HepG2 (cell line): ENCODE results near the gene NABP2. TPM values are rescaled to one million over a fixed set of nuclear protein-coding genes. Genes with fewer than 3 reads are reported as not detected.
A peak's percentile ranks its signal among the peaks of the same experiment; 100 is the strongest.

ENCODE experiments used
- ATAC-seq: fragments of 200-7000 bp; cut with Tn5 transposase; 3 replicates; pipeline ENCODE4 v1.9.1; 2020; ENCODE audit warnings: mild to moderate bottlenecking, moderate library complexity
- BruUV-seq: library from RNA; stranded (reverse); fragments of 400-500 nt; replicated peaks from 2 replicates; lab custom pipeline; 2021; lab: Mats Ljungman, UMichigan
- CTCF ChIA-PET: fragments of 300-600 bp; formaldehyde crosslinking; extraction: SDS; loops from one replicate; lab custom pipeline; 2021; ENCODE audit warnings: low total read pairs, inconsistent platforms, low intra/inter-chr PET ratio; lab: Yijun Ruan, JAX
- POLR2A ChIA-PET: fragments of 350-600 bp; sonication (Branson Sonifier 250); formaldehyde crosslinking; loops from one replicate; lab custom pipeline; 2020; ENCODE audit warnings: antibody characterized with exemption, inconsistent platforms; lab: Yijun Ruan, JAX
- DNase-seq: peaks from one replicate; pipeline ENCODE4 v3.0.0-alpha.2; 2015; ENCODE audit warnings: low spot score
- FAIRE-seq: peaks from 3 replicates; lab custom pipeline; 2011; peaks lifted over from hg19 to GRCh38; lab: Jason Lieb, UNC
- H2AFZ ChIP-seq: one replicate; pipeline ENCODE4 v1.6.1; 2011; ENCODE audit warnings: low read length, inconsistent platforms
- H3K27ac ChIP-seq: fragments of 300-600 bp; 3 replicates; pipeline ENCODE4 v1.8.0; 2011; ENCODE audit warnings: mixed run types, mild to moderate bottlenecking, mixed read lengths, low read length, inconsistent platforms; ENCODE audit not compliant: insufficient read depth; ENCODE audit errors: extremely low read length
- H3K27me3 ChIP-seq, 2 experiments: fragments of 200-600 bp in 1 of 2; 2 replicates in 1 of 2; 3 replicates in 1 of 2; pipeline versions ENCODE4 v1.6.0 to v1.8.0; 2011; ENCODE audit warnings: low read length in 2 of 2, mild to moderate bottlenecking in 2 of 2, moderate library complexity in 2 of 2, inconsistent platforms in 1 of 2; ENCODE audit not compliant: insufficient read depth in 2 of 2, control insufficient read depth in 1 of 2
- H3K36me3 ChIP-seq, 2 experiments: fragments of 200-600 bp in 1 of 2; replicated peaks in 1 of 2; 2 replicates in 1 of 2; 3 replicates in 1 of 2; pipeline versions ENCODE4 v1.5.1 to v1.8.0; 2011; ENCODE audit warnings: low read length in 2 of 2, inconsistent platforms in 1 of 2; ENCODE audit not compliant: insufficient read depth in 2 of 2, control insufficient read depth in 1 of 2
- H3K4me1 ChIP-seq: 2 replicates; pipeline ENCODE4 v1.5.1; 2012; ENCODE audit warnings: low read length, inconsistent platforms; ENCODE audit not compliant: insufficient read depth
- H3K4me2 ChIP-seq: 2 replicates; pipeline ENCODE4 v1.6.0; 2011; ENCODE audit warnings: low read depth, low read length, inconsistent platforms
- H3K4me3 ChIP-seq, 3 experiments: fragments of 200-600 bp in 1 of 3; sonication (generic), shearing (Covaris generic) in 1 of 3; replicated peaks in 1 of 3; 2 replicates each; pipeline ENCODE4 v1.5.1; 2011 to 2016; ENCODE audit warnings: low read length in 3 of 3, inconsistent platforms in 2 of 3, low read depth in 2 of 3, mild to moderate bottlenecking in 2 of 3, control low read depth in 1 of 3, mixed read lengths in 1 of 3; ENCODE audit not compliant: insufficient read depth in 1 of 3
- H3K79me2 ChIP-seq: one replicate; pipeline ENCODE4 v1.6.1; 2011; ENCODE audit warnings: low read length, inconsistent platforms; ENCODE audit not compliant: insufficient read depth
- H3K9ac ChIP-seq: 2 replicates; pipeline ENCODE4 v1.6.0; 2011; ENCODE audit warnings: mild to moderate bottlenecking, low read depth, low read length, inconsistent platforms; ENCODE audit not compliant: insufficient read depth
- H3K9me3 ChIP-seq: 2 replicates; pipeline ENCODE4 v1.5.1; 2012; ENCODE audit warnings: mild to moderate bottlenecking, low read length
- H4K20me1 ChIP-seq: 2 replicates; pipeline ENCODE4 v1.6.0; 2011; ENCODE audit warnings: inconsistent platforms, mild to moderate bottlenecking, low read length, moderate library complexity; ENCODE audit not compliant: insufficient read depth
- BCL6 ChIP-seq: IDR thresholded peaks from 2 replicates; pipeline ENCODE4 v1.6.1; 2016; ENCODE audit warnings: missing genetic modification reagents, missing compliant biosample characterization
- CEBPB ChIP-seq: IDR thresholded peaks from 2 replicates; pipeline ENCODE4 v1.6.1; 2011; ENCODE audit warnings: low read depth, low read length, improper control_type of control experiment, borderline replicate concordance
- CEBPG ChIP-seq: IDR thresholded peaks from 2 replicates; pipeline ENCODE4 v1.6.1; 2016
- CREB1 ChIP-seq, 2 experiments: fragments of 450-650 bp in 1 of 2; IDR thresholded peaks; 2 replicates each; pipeline ENCODE4 v1.6.1; 2016 to 2017; ENCODE audit warnings: control low read depth in 1 of 2, mild to moderate bottlenecking in 1 of 2, missing compliant biosample characterization in 1 of 2, missing genetic modification characterization in 1 of 2
- MAZ ChIP-seq, 2 experiments: sonication (generic) in 1 of 2; formaldehyde crosslinking in 1 of 2; IDR thresholded peaks; 2 replicates each; pipeline versions ENCODE4 v1.5.0 to v1.6.1; 2012 to 2020; ENCODE audit warnings: low read depth in 2 of 2, mild to moderate bottlenecking in 2 of 2, borderline replicate concordance in 1 of 2, improper control_type of control experiment in 1 of 2, low read length in 1 of 2, missing genetic modification reagents in 1 of 2, moderate library complexity in 1 of 2
- REPIN1 ChIP-seq: sonication (generic); formaldehyde crosslinking; IDR thresholded peaks from 2 replicates; pipeline ENCODE4 v1.8.0; 2022; ENCODE audit warnings: missing genetic modification reagents, low read depth, mild to moderate bottlenecking, borderline replicate concordance
- SNAPC2 ChIP-seq: sonication (generic); formaldehyde crosslinking; IDR thresholded peaks from 2 replicates; pipeline ENCODE4 v1.8.1; 2022; ENCODE audit warnings: mild to moderate bottlenecking, missing genetic modification reagents
- ZNF207 ChIP-seq: fragments of 450-650 bp; IDR thresholded peaks from 2 replicates; pipeline ENCODE4 v1.6.1; 2016; ENCODE audit warnings: antibody characterized with exemption, borderline replicate concordance
- ZNF605 ChIP-seq: sonication (generic); formaldehyde crosslinking; IDR thresholded peaks from 2 replicates; pipeline ENCODE4 v1.8.0; 2022; ENCODE audit warnings: mild to moderate bottlenecking, missing genetic modification reagents
- ZNF616 ChIP-seq: sonication (generic); formaldehyde crosslinking; IDR thresholded peaks from 2 replicates; pipeline ENCODE4 v1.5.0; 2020; ENCODE audit warnings: low read depth, mild to moderate bottlenecking, missing genetic modification reagents
- WGBS: methylation state at CpG from one replicate; pipeline ENCODE4 v1.1.6; 2017; ENCODE audit warnings: low lambda C conversion rate; 5-methylcytosine and 5-hydroxymethylcytosine counted together
- in situ Hi-C: cut with HindIII; loops from 2 replicates; pipeline ENCODE4 v1.10.0; 2017; ENCODE audit warnings: low pct_unique_long_range_greater_than_20kb; ENCODE audit not compliant: extremely low pct_ligation_motif_present
- intact Hi-C: fragments of 100-400 bp; cut with micrococcal nuclease; formaldehyde crosslinking; loops from one replicate; pipeline ENCODE4 v1.10.0; 2022; ENCODE audit not compliant: unreplicated experiment
- polyA plus RNA-seq, 8 experiments: library from polyadenylated mRNA; depleted of rRNA in 3 of 8; stranded (reverse) in 7 of 8; unstranded in 1 of 8; fragments of >200 nt; fragmentation: Illumina TruSeq in 4 of 8; extraction: Trizol in 4 of 8; gene quantifications; 2 replicates each; pipeline versions ENCODE4 v1.2.1 to v1.2.3, GENCODE V29; 2011 to 2016; ENCODE audit warnings: low read depth in 4 of 8, missing spikeins in 1 of 8, mixed read lengths in 1 of 8; ENCODE audit not compliant: insufficient read depth in 1 of 8
- total RNA-seq, 5 experiments: library from RNA; depleted of rRNA; stranded (reverse); fragments of >200 nt; fragmentation: Illumina TruSeq; extraction: Trizol; gene quantifications; 2 replicates each; pipeline ENCODE4 v1.2.3, GENCODE V29; 2016; ENCODE audit warnings: low read depth in 1 of 5
- TF ChIP-seq, protein P1 (sequence below): sonication (generic); formaldehyde crosslinking; IDR thresholded peaks from 2 replicates; pipeline ENCODE4 v1.4.0; 2020; ENCODE audit warnings: missing genetic modification reagents
- TF ChIP-seq, protein P2 (sequence below): sonication (generic); formaldehyde crosslinking; IDR thresholded peaks from 2 replicates; pipeline ENCODE4 v1.4.0; 2020; ENCODE audit warnings: low read depth, mild to moderate bottlenecking, missing genetic modification reagents
- TF ChIP-seq, protein P3 (sequence below): sonication (generic); formaldehyde crosslinking; IDR thresholded peaks from 2 replicates; pipeline ENCODE4 v1.5.1; 2020; ENCODE audit warnings: mild to moderate bottlenecking, moderate library complexity, missing genetic modification reagents
- TF ChIP-seq, protein P4 (sequence below), 2 experiments: fragments of 450-650 bp in 1 of 2; sonication (generic) in 1 of 2; formaldehyde crosslinking; IDR thresholded peaks; 2 replicates each; pipeline versions ENCODE4 v1.5.0 to v1.8.0; 2020 to 2022; ENCODE audit warnings: mild to moderate bottlenecking in 1 of 2, missing genetic modification reagents in 1 of 2

The NABP2 gene
- total and polyA plus RNA-seq, 2 of the 13 experiments (the other 11 are each of a cell fraction or from before 2014, with no cell fraction given): 33.2 to 35.5 TPM

DNA sequence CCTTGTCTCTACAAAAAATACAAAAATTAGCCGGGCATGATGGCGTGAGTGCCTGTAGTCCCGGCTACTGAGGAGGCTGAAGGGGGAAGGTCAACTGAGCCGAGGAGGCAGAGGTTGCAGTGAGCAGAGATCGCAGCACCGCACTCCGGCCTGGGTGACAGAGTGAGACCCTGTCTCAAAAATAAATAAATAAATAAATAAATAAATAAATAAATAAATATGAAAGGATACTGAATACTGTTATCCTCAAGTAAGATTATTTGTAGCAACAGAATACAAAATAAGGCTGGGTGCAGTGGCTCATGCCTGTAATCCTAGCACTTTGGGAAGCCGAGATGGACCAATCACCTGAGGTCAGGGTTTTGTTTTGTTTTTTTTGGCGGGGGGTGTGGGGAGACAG, 4.3 kb upstream of the NABP2 start (continued):
- TF ChIP-seq, protein P1, sequence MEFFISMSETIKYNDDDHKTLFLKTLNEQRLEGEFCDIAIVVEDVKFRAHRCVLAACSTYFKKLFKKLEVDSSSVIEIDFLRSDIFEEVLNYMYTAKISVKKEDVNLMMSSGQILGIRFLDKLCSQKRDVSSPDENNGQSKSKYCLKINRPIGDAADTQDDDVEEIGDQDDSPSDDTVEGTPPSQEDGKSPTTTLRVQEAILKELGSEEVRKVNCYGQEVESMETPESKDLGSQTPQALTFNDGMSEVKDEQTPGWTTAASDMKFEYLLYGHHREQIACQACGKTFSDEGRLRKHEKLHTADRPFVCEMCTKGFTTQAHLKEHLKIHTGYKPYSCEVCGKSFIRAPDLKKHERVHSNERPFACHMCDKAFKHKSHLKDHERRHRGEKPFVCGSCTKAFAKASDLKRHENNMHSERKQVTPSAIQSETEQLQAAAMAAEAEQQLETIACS (CRISPR knock-in tag): no peak
- no peak for TF ChIP-seq ZNF616 (CRISPR knock-in tag)

DNA sequence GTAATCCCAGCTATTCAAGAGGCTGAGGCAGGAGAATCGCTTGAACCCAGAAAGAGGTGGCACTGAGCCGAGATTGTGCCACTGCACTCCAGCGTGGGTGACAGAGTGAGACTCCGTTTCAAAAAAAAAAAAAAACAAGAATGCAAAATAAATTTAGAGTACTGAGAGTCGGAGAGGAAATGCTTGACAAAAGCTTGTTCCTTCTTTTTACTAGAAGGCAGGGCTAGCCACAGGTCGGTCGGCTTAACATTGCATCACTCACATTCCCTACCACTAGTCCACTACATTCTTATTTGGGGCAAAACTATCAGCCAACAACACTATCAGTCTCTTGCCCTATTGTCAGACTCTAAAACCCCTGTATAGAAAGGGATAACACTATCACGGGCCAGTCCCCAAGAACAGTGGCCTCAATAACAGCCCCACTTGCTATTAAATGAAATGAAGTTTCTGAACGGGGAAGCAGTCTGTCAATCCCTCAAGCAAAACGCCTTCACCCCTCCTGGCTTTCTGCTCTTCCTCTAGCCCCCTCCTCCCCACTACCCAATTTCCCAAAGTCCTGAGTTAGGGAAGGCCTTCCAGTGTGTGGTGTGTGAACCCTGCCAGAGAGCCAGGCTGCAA, 3.4 kb upstream of the NABP2 start:
- ChIA-PET POLR2A (interaction anchor here (1.2 to 3.8 kb wide), 21 partner anchors 11 to 415 kb away, joined by 3 to 96 read pairs (median 10); partner anchors contain the start of genes ANKRD52, CNPY2, COQ10A and CS), CTCF (no interaction called here)
- peak overlapping the region; percentile 95 for H3K4me2 ChIP-seq
- peak overlapping the region; percentile 90 for H3K9ac ChIP-seq
- peaks cover 12% of the 10 kb centered on the region for H3K79me2 ChIP-seq
- H3K9me3 ChIP-seq: no peaks in the 10 kb centered on the region
- BruUV-seq: no TSS peak
- ATAC-seq (no peak), DNase-seq (no peak), FAIRE-seq (no peak)
- peak overlapping the region; percentile 89 for H3K27ac ChIP-seq
- whole genome bisulfite sequencing: 18% methylated on average over 10 of the region's 10 CpGs
- H4K20me1 ChIP-seq: no peaks in the 10 kb centered on the region
- peak overlapping the region; percentile 91 to 94 (median 91) for H3K4me3 ChIP-seq
- in situ Hi-C loops: loop anchor here (5.0 kb wide), 1 partner anchor 37 kb away; the partner anchor contains the start of gene ANKRD52
- H3K36me3 ChIP-seq: peaks cover 0 to 5% of the 10 kb centered on the region in 2 experiments; a peak in 2 of 5 replicates
- H3K4me1 ChIP-seq: peaks cover 36% of the 10 kb centered on the region
- no peaks in the 10 kb centered on the region; a peak in 1 of 5 replicates for H3K27me3 ChIP-seq
- intact Hi-C loops: loop anchor here (2.0 to 5.0 kb wide), 2 partner anchors 14 to 37 kb away; partner anchors contain the start of gene ANKRD52
- no peak overlapping the region for H2AFZ ChIP-seq
- TF ChIP-seq SNAPC2: 0 out of 2 replicates have a peak, but pooled peaks have one; percentile 4
- TF ChIP-seq, protein P2, sequence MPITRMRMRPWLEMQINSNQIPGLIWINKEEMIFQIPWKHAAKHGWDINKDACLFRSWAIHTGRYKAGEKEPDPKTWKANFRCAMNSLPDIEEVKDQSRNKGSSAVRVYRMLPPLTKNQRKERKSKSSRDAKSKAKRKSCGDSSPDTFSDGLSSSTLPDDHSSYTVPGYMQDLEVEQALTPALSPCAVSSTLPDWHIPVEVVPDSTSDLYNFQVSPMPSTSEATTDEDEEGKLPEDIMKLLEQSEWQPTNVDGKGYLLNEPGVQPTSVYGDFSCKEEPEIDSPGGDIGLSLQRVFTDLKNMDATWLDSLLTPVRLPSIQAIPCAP (CRISPR knock-in tag): no peak
- no peak for TF ChIP-seq MAZ (IDR thresholded peaks at IDR 0.05; ENCODE audit: borderline replicate concordance, low read depth, low read length)
- TF ChIP-seq MAZ (CRISPR knock-in tag; IDR thresholded peaks at IDR 0.05; ENCODE audit: low read depth): 0 out of 2 replicates have a peak, but pooled peaks have one; percentile 19
- TF ChIP-seq BCL6 (CRISPR knock-in tag): 0 out of 2 replicates have a peak, but pooled peaks have one; percentile 34
- 0 out of 2 replicates have a peak, but pooled peaks have one; percentile 13 for TF ChIP-seq REPIN1
- TF ChIP-seq ZNF605 (CRISPR knock-in tag): 0 out of 2 replicates have a peak, but pooled peaks have one; percentile 29
- peak; percentile 74 for TF ChIP-seq CEBPG (CRISPR knock-in tag)
- TF ChIP-seq CEBPB: peak; percentile 67; the same call in 1 of the 2 replicates
- no peak for TF ChIP-seq CREB1 (IDR thresholded peaks at IDR 0.05)
- TF ChIP-seq CREB1 (CRISPR knock-in tag; IDR thresholded peaks at IDR 0.05): no peak
- no peak for TF ChIP-seq ZNF207
- TF ChIP-seq, protein P3, sequence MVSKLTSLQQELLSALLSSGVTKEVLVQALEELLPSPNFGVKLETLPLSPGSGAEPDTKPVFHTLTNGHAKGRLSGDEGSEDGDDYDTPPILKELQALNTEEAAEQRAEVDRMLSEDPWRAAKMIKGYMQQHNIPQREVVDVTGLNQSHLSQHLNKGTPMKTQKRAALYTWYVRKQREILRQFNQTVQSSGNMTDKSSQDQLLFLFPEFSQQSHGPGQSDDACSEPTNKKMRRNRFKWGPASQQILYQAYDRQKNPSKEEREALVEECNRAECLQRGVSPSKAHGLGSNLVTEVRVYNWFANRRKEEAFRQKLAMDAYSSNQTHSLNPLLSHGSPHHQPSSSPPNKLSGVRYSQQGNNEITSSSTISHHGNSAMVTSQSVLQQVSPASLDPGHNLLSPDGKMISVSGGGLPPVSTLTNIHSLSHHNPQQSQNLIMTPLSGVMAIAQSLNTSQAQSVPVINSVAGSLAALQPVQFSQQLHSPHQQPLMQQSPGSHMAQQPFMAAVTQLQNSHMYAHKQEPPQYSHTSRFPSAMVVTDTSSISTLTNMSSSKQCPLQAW (CRISPR knock-in tag): 0 out of 2 replicates have a peak, but pooled peaks have one; percentile 19
- TF ChIP-seq, protein P4, sequence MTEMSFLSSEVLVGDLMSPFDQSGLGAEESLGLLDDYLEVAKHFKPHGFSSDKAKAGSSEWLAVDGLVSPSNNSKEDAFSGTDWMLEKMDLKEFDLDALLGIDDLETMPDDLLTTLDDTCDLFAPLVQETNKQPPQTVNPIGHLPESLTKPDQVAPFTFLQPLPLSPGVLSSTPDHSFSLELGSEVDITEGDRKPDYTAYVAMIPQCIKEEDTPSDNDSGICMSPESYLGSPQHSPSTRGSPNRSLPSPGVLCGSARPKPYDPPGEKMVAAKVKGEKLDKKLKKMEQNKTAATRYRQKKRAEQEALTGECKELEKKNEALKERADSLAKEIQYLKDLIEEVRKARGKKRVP (CRISPR knock-in tag; IDR thresholded peaks at IDR 0.05): peak in 1 of 2 experiments; percentile 84; a peak in 2 of 4 replicates
